ENCODE measurements around the gene SCART1. TPM values are rescaled to one million over a fixed set of nuclear protein-coding genes. Genes with fewer than 3 reads are reported as not detected.

SCART1 gene
- total RNA-seq, 1 donor from 2014 or later: 3.8 TPM

Other genes starting within 250 kb of the SCART1 start
- 0.61 TPM for gene UTF1, start 223.7 kb upstream of the SCART1 start, total RNA-seq (ENCODE audit: unreplicated experiment)
- 1.6 TPM for gene VENTX, start 216.1 kb upstream of the SCART1 start, total RNA-seq (ENCODE audit: unreplicated experiment)
- 5.4 TPM for gene ADAM8, start 177.1 kb upstream of the SCART1 start, total RNA-seq (ENCODE audit: unreplicated experiment)
- 61.4 TPM for gene TUBGCP2, start 145.1 kb upstream of the SCART1 start, total RNA-seq (ENCODE audit: unreplicated experiment)
- gene ZNF511, start 145.0 kb upstream of the SCART1 start, total RNA-seq (ENCODE audit: unreplicated experiment): 24.6 TPM
- 19.8 TPM for gene CALY, start 117.0 kb upstream of the SCART1 start, total RNA-seq (ENCODE audit: unreplicated experiment)
- not detected for gene PRAP1, start 106.6 kb upstream of the SCART1 start, total RNA-seq (ENCODE audit: unreplicated experiment)
- gene FUOM, start 95.9 kb upstream of the SCART1 start, total RNA-seq (ENCODE audit: unreplicated experiment): 13.0 TPM
- gene ECHS1, start 80.6 kb upstream of the SCART1 start, total RNA-seq (ENCODE audit: unreplicated experiment): 64.2 TPM
- 12.7 TPM for gene PAOX, start 74.7 kb upstream of the SCART1 start, total RNA-seq (ENCODE audit: unreplicated experiment)
- 76.4 TPM for gene MTG1, start 59.8 kb upstream of the SCART1 start, total RNA-seq (ENCODE audit: unreplicated experiment)
- 2.0 TPM for gene SPRN, start 29.3 kb upstream of the SCART1 start, total RNA-seq (ENCODE audit: unreplicated experiment)
- 7.1 TPM for gene CYP2E1, start 73.4 kb downstream of the SCART1 start, total RNA-seq (ENCODE audit: unreplicated experiment)
- gene SYCE1, start 111.6 kb downstream of the SCART1 start, total RNA-seq (ENCODE audit: unreplicated experiment): 0.78 TPM
- not detected for gene FRG2B, start 172.8 kb downstream of the SCART1 start, total RNA-seq (ENCODE audit: unreplicated experiment)

All from glutamatergic neuron (in vitro differentiated cells).